Neural cell (in vitro differentiated cells): ENCODE results near the gene SLC2A8. TPM values are rescaled to one million over a fixed set of nuclear protein-coding genes. Genes with fewer than 3 reads are reported as not detected.

Experiments
- H2AFZ ChIP-seq: fragments of 200-600, 300-800 bp; sonication (generic), shearing (Covaris generic); 2 replicates; pipeline ENCODE4 v1.6.0; 2014; ENCODE audit warnings: low read depth, mild to moderate bottlenecking, antibody characterized with exemption, low read length, moderate library complexity
- H3F3A ChIP-seq: fragments of 200-600 bp; shearing (Covaris generic); 2 replicates; pipeline ENCODE4 v1.6.1; 2016; ENCODE audit warnings: mild to moderate bottlenecking, moderate library complexity, mixed read lengths, antibody characterized with exemption, low read length; ENCODE audit not compliant: insufficient read depth, poor library complexity, severe bottlenecking
- H3K27ac ChIP-seq: fragments of 200-600, 300-800 bp; sonication (generic), shearing (Covaris generic); 2 replicates; pipeline ENCODE4 v1.5.1; 2014; ENCODE audit warnings: mild to moderate bottlenecking, low read length, moderate library complexity
- H3K27me3 ChIP-seq: fragments of 300-800, 200-600 bp; sonication (generic), shearing (Covaris generic); 2 replicates; pipeline ENCODE4 v1.6.0; 2014; ENCODE audit warnings: mild to moderate bottlenecking, low read depth, low read length, moderate library complexity; ENCODE audit not compliant: insufficient read depth
- H3K36me3 ChIP-seq: fragments of 300-800, 200-600 bp; sonication (generic), shearing (Covaris generic); 2 replicates; pipeline ENCODE4 v1.5.1; 2014; ENCODE audit warnings: mild to moderate bottlenecking, antibody characterized with exemption, low read length, moderate library complexity; ENCODE audit not compliant: insufficient read depth
- H3K4me2 ChIP-seq: fragments of 300-800, 200-600 bp; sonication (generic), shearing (Covaris generic); 2 replicates; pipeline ENCODE4 v1.6.0; 2014; ENCODE audit warnings: mild to moderate bottlenecking, low read length
- H3K4me3 ChIP-seq: fragments of 300-800, 200-600 bp; sonication (generic), shearing (Covaris generic); 2 replicates; pipeline ENCODE4 v1.5.1; 2014; ENCODE audit warnings: mild to moderate bottlenecking, low read length, moderate library complexity
- H3K79me2 ChIP-seq: fragments of 200-600 bp; shearing (Covaris generic); replicated peaks from 2 replicates; pipeline ENCODE4 v1.6.0; 2014; ENCODE audit warnings: mild to moderate bottlenecking, low read length, moderate library complexity; ENCODE audit not compliant: insufficient read depth
- H3K9ac ChIP-seq: fragments of 300-800, 200-600 bp; sonication (generic), shearing (Covaris generic); 2 replicates; pipeline ENCODE4 v1.6.1; 2016; ENCODE audit warnings: mild to moderate bottlenecking, low read length, mixed read lengths
- H3K9me2 ChIP-seq: fragments of 200-600 bp; shearing (Covaris generic); 2 replicates; pipeline ENCODE4 v1.6.1; 2016; ENCODE audit warnings: mild to moderate bottlenecking, low read length, mixed read lengths; ENCODE audit not compliant: insufficient read depth
- H3K9me3 ChIP-seq: fragments of 200-600, 300-800 bp; sonication (generic), shearing (Covaris generic); 2 replicates; pipeline ENCODE4 v1.6.1; 2016; ENCODE audit warnings: mild to moderate bottlenecking, mixed run types, low read length, moderate library complexity, mixed read lengths
- H4K20me1 ChIP-seq: fragments of 200-600 bp; shearing (Covaris generic); 2 replicates; pipeline ENCODE4 v1.6.1; 2016; ENCODE audit warnings: mild to moderate bottlenecking, mixed run types; ENCODE audit not compliant: insufficient read depth
- EP300 ChIP-seq: fragments of 450-650 bp; conservative IDR thresholded peaks from 2 replicates; pipeline ENCODE4 v1.6.1; 2014; ENCODE audit warnings: antibody characterized with exemption, mild to moderate bottlenecking, moderate library complexity; ENCODE audit not compliant: poor library complexity, severe bottlenecking
- EZH2 ChIP-seq: fragments of 200-600, 300-800 bp; shearing (Covaris generic), sonication (generic); IDR thresholded peaks from 2 replicates; pipeline ENCODE4 v1.6.1; 2014; ENCODE audit warnings: antibody characterized with exemption, low read length, borderline replicate concordance, mild to moderate bottlenecking; ENCODE audit not compliant: insufficient read depth, poor library complexity, severe bottlenecking
- MXI1 ChIP-seq: fragments of 450-650 bp; conservative IDR thresholded peaks from 2 replicates; pipeline ENCODE4 v1.6.1; 2014; ENCODE audit warnings: antibody characterized with exemption, mild to moderate bottlenecking; ENCODE audit not compliant: poor library complexity, severe bottlenecking
- POLR2AphosphoS5 ChIP-seq: IDR thresholded peaks from 2 replicates; pipeline ENCODE4 v1.6.1; 2012
- RAD21 ChIP-seq: fragments of 450-650 bp; conservative IDR thresholded peaks from 2 replicates; pipeline ENCODE4 v1.6.1; 2014; ENCODE audit warnings: antibody characterized with exemption, mild to moderate bottlenecking, moderate library complexity
- SMC3 ChIP-seq: fragments of 450-650 bp; conservative IDR thresholded peaks from 2 replicates; pipeline ENCODE4 v1.6.1; 2014; ENCODE audit warnings: antibody characterized with exemption, mild to moderate bottlenecking, moderate library complexity; ENCODE audit not compliant: poor library complexity
- TAF1 ChIP-seq: IDR thresholded peaks from 2 replicates; pipeline ENCODE4 v1.6.1; 2012; ENCODE audit warnings: low read depth
- polyA plus RNA-seq: library from polyadenylated mRNA; depleted of rRNA; stranded (reverse); fragments of >200 nt; gene quantifications from 2 replicates; pipeline ENCODE4 v1.2.3, GENCODE V29; 2014
- TF ChIP-seq, protein P1 (sequence below): fragments of 450-650 bp; IDR thresholded peaks from 2 replicates; pipeline ENCODE4 v1.5.1; 2014; ENCODE audit warnings: antibody characterized with exemption, mild to moderate bottlenecking, moderate library complexity; ENCODE audit not compliant: poor library complexity, severe bottlenecking
- TF ChIP-seq, protein P2 (sequence below): IDR thresholded peaks from 2 replicates; pipeline ENCODE4 v1.6.1; 2012; ENCODE audit warnings: borderline replicate concordance

The SLC2A8 gene
- polyA plus RNA-seq, 1 donor from 2014 or later: 10.2 TPM

DNA sequence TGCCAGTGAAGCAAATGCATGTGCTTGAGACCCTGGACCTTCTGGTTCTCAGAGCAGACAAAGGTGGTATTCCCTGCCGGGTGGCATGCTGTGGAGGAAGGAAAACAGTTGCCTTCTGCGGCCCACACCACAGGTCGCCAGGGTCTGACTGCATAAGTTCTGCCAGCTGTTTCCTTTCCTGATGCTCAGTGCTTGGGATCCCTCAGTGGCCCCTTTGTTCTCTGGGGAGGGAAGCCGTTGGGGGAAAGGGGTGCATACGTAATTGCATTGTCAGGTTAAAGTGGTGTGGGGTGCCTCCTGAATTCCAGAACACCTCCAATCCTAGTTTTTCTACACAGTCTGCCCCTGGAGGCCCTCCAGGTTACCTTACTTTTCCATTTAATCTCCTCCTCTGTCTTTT is 43.1 kb upstream of the SLC2A8 start:
- Histone ChIP-seq H3K9me2 (no peaks in the 10 kb centered on the region), H3K27me3 (no peaks in the 10 kb centered on the region), H3K79me2 (no peaks in the 10 kb centered on the region), H3K9me3 (no peaks in the 10 kb centered on the region), H3K36me3 (no peaks in the 10 kb centered on the region), H4K20me1 (no peaks in the 10 kb centered on the region), H3K4me3 (no peak overlapping the region), H2AFZ (no peak overlapping the region), H3K27ac (no peak overlapping the region), H3F3A (no peaks in the 10 kb centered on the region), H3K4me2 (no peak overlapping the region), H3K9ac (no peak overlapping the region)
- TF ChIP-seq MXI1: no peak
- TF ChIP-seq POLR2AphosphoS5: no peak
- no peak for TF ChIP-seq EZH2
- TF ChIP-seq, protein P1, sequence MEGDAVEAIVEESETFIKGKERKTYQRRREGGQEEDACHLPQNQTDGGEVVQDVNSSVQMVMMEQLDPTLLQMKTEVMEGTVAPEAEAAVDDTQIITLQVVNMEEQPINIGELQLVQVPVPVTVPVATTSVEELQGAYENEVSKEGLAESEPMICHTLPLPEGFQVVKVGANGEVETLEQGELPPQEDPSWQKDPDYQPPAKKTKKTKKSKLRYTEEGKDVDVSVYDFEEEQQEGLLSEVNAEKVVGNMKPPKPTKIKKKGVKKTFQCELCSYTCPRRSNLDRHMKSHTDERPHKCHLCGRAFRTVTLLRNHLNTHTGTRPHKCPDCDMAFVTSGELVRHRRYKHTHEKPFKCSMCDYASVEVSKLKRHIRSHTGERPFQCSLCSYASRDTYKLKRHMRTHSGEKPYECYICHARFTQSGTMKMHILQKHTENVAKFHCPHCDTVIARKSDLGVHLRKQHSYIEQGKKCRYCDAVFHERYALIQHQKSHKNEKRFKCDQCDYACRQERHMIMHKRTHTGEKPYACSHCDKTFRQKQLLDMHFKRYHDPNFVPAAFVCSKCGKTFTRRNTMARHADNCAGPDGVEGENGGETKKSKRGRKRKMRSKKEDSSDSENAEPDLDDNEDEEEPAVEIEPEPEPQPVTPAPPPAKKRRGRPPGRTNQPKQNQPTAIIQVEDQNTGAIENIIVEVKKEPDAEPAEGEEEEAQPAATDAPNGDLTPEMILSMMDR: no peak
- no peak for TF ChIP-seq TAF1
- no peak for TF ChIP-seq RAD21
- TF ChIP-seq EP300: no peak
- TF ChIP-seq SMC3: no peak

DNA sequence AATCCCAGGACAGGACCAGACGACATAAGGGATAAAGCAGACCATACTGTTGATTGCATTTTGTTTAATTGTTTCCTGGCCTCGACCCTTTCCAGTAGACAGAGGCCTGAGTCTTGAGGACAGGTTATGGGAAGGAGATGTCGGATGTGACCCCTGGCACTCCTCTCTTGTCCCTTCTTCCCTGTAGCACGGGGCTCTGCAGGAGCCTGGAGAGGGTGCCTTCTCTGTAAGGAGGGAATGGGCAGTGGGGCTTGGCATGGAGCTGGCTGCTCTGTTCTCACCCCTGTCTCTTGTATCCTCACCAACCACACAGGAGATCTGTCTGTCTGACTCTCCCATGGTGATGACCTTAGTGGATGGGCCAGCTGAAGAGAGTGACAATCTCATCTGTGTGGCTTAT is 40.1 kb upstream of the SLC2A8 start:
- Histone ChIP-seq H4K20me1 (no peaks in the 10 kb centered on the region), H3K4me2 (no peak overlapping the region), H3K79me2 (no peaks in the 10 kb centered on the region), H3K36me3 (no peaks in the 10 kb centered on the region), H3K9me2 (no peaks in the 10 kb centered on the region), H3F3A (no peaks in the 10 kb centered on the region), H3K4me3 (no peak overlapping the region), H3K27me3 (no peaks in the 10 kb centered on the region), H3K27ac (no peak overlapping the region), H3K9me3 (no peaks in the 10 kb centered on the region), H2AFZ (no peak overlapping the region), H3K9ac (no peak overlapping the region)
- TF ChIP-seq SMC3 (no peak), RAD21 (no peak), MXI1 (no peak), POLR2AphosphoS5 (no peak), EZH2 (no peak), TAF1 (no peak), EP300 (no peak)
- TF ChIP-seq, protein P2, sequence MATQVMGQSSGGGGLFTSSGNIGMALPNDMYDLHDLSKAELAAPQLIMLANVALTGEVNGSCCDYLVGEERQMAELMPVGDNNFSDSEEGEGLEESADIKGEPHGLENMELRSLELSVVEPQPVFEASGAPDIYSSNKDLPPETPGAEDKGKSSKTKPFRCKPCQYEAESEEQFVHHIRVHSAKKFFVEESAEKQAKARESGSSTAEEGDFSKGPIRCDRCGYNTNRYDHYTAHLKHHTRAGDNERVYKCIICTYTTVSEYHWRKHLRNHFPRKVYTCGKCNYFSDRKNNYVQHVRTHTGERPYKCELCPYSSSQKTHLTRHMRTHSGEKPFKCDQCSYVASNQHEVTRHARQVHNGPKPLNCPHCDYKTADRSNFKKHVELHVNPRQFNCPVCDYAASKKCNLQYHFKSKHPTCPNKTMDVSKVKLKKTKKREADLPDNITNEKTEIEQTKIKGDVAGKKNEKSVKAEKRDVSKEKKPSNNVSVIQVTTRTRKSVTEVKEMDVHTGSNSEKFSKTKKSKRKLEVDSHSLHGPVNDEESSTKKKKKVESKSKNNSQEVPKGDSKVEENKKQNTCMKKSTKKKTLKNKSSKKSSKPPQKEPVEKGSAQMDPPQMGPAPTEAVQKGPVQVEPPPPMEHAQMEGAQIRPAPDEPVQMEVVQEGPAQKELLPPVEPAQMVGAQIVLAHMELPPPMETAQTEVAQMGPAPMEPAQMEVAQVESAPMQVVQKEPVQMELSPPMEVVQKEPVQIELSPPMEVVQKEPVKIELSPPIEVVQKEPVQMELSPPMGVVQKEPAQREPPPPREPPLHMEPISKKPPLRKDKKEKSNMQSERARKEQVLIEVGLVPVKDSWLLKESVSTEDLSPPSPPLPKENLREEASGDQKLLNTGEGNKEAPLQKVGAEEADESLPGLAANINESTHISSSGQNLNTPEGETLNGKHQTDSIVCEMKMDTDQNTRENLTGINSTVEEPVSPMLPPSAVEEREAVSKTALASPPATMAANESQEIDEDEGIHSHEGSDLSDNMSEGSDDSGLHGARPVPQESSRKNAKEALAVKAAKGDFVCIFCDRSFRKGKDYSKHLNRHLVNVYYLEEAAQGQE: no peak
- TF ChIP-seq, protein P1: no peak
